GM12878 (cell line): Measurements from ENCODE around the gene SLC38A2. TPM values are rescaled to one million over a fixed set of nuclear protein-coding genes. Genes with fewer than 3 reads are reported as not detected.

Experiments
- BCL3 ChIP-seq: IDR thresholded peaks from 2 replicates; pipeline ENCODE4 v1.6.1; 2011; ENCODE audit warnings: borderline replicate concordance, low read depth, mild to moderate bottlenecking, moderate library complexity, low read length; ENCODE audit not compliant: insufficient read depth, poor library complexity, severe bottlenecking
- BRCA1 ChIP-seq: IDR thresholded peaks from 2 replicates; pipeline ENCODE4 v1.6.1; 2011; ENCODE audit warnings: low read depth, low read length, improper control_type of control experiment
- CBX5 ChIP-seq: sonication (generic); IDR thresholded peaks from 2 replicates; pipeline ENCODE4 v1.6.1; 2016; ENCODE audit warnings: low read depth, moderate library complexity, mild to moderate bottlenecking, inconsistent platforms
- CTCF ChIP-seq, 3 experiments: IDR thresholded peaks in 2 of 3; conservative IDR thresholded peaks in 1 of 3; 2 replicates each; pipeline ENCODE4 v1.5.1; 2011; ENCODE audit warnings: low read depth in 3 of 3, low read length in 3 of 3, mild to moderate bottlenecking in 3 of 3, control low read depth in 2 of 3, moderate library complexity in 2 of 3, inconsistent platforms in 1 of 3, mixed read lengths in 1 of 3; ENCODE audit not compliant: control insufficient read depth in 2 of 3, insufficient read depth in 1 of 3; ENCODE audit errors: extremely low read depth in 1 of 3
- CUX1 ChIP-seq: IDR thresholded peaks from 2 replicates; pipeline ENCODE4 v1.6.1; 2012; ENCODE audit warnings: improper control_type of control experiment, low read depth, low read length; ENCODE audit not compliant: insufficient replicate concordance
- EED ChIP-seq: sonication (generic); IDR thresholded peaks from 2 replicates; pipeline ENCODE4 v1.6.1; 2016; ENCODE audit warnings: antibody characterized with exemption, low read depth
- KDM1A ChIP-seq: fragments of 200-600 bp; sonication (generic); IDR thresholded peaks from 2 replicates; pipeline ENCODE4 v1.6.1; 2016; ENCODE audit warnings: borderline replicate concordance
- NR2C2 ChIP-seq: IDR thresholded peaks from 2 replicates; pipeline ENCODE4 v1.6.1; 2011; ENCODE audit warnings: borderline replicate concordance, low read depth; ENCODE audit not compliant: control insufficient read depth, insufficient read length
- PAX8 ChIP-seq: fragments of 450-650 bp; IDR thresholded peaks from 2 replicates; pipeline ENCODE4 v1.6.1; 2017; ENCODE audit warnings: mild to moderate bottlenecking, moderate library complexity
- RUNX3 ChIP-seq: IDR thresholded peaks from 2 replicates; pipeline ENCODE4 v1.6.1; 2012; ENCODE audit warnings: low read length, inconsistent platforms
- polyA plus RNA-seq, 11 experiments: library from polyadenylated mRNA; depleted of rRNA in 4 of 11; unstranded in 6 of 11; stranded (reverse) in 5 of 11; fragments of >200 nt; fragmentation: Nextera tagmentation in 4 of 11; fragmentation: Illumina TruSeq in 1 of 11; extraction: Ambion mirVana in 4 of 11; extraction: Trizol in 1 of 11; gene quantifications; 1 replicate in 1 of 11; 2 replicates in 10 of 11; pipeline versions ENCODE4 v1.2.1 to v1.2.3, GENCODE V29; 2011 to 2016; ENCODE audit warnings: inconsistent platforms in 2 of 11, missing spikeins in 2 of 11, low read depth in 1 of 11
- total RNA-seq, 4 experiments: library from RNA; depleted of rRNA in 3 of 4; stranded (reverse); fragments of >200 nt in 3 of 4; fragmentation: Illumina TruSeq in 1 of 4; extraction: Trizol in 1 of 4; gene quantifications; 2 replicates each; pipeline versions ENCODE4 v1.2.1 to v1.2.3, GENCODE V29; 2013 to 2021
- TF ChIP-seq, protein P1 (sequence below): fragments of 450-650 bp; IDR thresholded peaks from 2 replicates; pipeline ENCODE4 v1.6.1; 2017; ENCODE audit warnings: mild to moderate bottlenecking, low read depth, inconsistent platforms; ENCODE audit not compliant: poor library complexity, severe bottlenecking
- TF ChIP-seq, protein P2 (sequence below): fragments of 450-650 bp; IDR thresholded peaks from 2 replicates; pipeline ENCODE4 v1.6.1; 2016; ENCODE audit warnings: mild to moderate bottlenecking, moderate library complexity, borderline replicate concordance

SLC38A2 gene
- total and polyA plus RNA-seq, 10 of the 15 experiments (the other 5 are each of a cell fraction or from before 2014, with no cell fraction given): 36.2 to 118 (median 79.8) TPM

DNA sequence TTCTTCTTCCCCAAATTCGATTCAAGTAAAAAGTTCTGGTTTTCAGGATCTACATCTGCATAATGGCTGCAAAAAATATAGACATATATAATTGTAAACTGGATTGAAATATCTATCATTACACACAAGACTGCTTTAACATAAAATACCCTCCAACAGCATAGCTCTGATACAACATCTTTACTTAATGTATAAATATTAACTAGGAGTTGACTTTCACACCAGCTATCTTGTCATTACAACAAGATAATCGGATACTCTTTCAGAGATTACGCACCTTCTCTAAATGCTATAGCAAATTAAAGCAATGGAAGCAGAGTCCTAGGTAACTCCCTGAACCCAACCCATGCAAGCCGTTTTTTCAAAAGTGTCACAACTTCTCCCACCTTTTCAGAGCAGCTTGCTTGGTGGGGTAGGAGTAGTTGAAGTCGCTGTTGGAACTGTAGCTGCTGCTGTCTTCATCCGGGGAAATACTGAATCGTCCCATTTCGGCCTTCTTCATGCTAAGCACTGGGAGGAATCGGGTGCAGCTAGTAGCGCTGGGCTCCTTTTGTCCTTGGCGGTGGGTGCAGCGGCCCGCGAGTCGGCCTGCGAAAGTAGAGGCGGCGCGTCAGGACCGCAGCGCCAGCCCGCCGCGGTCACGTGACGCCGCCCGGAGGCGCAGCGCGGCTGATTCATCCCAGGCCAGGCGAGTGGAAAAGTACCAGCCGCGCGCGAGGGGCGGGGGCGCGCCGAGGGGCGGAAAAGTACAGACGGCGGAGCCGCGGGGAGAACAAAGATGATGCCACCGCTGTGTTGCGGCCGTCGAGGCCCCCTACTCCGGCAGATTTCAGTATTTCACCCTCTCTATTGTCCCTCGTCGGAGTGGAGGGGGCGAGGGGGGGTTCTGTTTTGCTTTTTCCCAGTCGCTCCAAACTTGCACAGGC, 1.5 kb downstream of the SLC38A2 start (continued):
- TF ChIP-seq CTCF (IDR thresholded peaks at IDR 0.05 in 2 of 3, conservative IDR thresholded peaks at IDR 0.05 in 1 of 3; ENCODE audit: control insufficient read depth in 2 of 3, extremely low read depth in 1 of 3, insufficient read depth in 1 of 3, low read depth in 3 of 3, low read length in 3 of 3) (no peak), CUX1 (no peak), EED (peak; percentile 18; the same call in 1 of the 2 replicates), KDM1A (no peak), NR2C2 (no peak), CBX5 (0 out of 2 replicates have a peak, but pooled peaks have one; percentile 47), RUNX3 (peak; percentile 71; the same call in 1 of the 2 replicates), BCL3 (no peak), BRCA1 (no peak), PAX8 (no peak)
- TF ChIP-seq, protein P1, sequence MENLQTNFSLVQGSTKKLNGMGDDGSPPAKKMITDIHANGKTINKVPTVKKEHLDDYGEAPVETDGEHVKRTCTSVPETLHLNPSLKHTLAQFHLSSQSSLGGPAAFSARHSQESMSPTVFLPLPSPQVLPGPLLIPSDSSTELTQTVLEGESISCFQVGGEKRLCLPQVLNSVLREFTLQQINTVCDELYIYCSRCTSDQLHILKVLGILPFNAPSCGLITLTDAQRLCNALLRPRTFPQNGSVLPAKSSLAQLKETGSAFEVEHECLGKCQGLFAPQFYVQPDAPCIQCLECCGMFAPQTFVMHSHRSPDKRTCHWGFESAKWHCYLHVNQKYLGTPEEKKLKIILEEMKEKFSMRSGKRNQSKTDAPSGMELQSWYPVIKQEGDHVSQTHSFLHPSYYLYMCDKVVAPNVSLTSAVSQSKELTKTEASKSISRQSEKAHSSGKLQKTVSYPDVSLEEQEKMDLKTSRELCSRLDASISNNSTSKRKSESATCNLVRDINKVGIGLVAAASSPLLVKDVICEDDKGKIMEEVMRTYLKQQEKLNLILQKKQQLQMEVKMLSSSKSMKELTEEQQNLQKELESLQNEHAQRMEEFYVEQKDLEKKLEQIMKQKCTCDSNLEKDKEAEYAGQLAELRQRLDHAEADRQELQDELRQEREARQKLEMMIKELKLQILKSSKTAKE: no peak
- TF ChIP-seq, protein P2, sequence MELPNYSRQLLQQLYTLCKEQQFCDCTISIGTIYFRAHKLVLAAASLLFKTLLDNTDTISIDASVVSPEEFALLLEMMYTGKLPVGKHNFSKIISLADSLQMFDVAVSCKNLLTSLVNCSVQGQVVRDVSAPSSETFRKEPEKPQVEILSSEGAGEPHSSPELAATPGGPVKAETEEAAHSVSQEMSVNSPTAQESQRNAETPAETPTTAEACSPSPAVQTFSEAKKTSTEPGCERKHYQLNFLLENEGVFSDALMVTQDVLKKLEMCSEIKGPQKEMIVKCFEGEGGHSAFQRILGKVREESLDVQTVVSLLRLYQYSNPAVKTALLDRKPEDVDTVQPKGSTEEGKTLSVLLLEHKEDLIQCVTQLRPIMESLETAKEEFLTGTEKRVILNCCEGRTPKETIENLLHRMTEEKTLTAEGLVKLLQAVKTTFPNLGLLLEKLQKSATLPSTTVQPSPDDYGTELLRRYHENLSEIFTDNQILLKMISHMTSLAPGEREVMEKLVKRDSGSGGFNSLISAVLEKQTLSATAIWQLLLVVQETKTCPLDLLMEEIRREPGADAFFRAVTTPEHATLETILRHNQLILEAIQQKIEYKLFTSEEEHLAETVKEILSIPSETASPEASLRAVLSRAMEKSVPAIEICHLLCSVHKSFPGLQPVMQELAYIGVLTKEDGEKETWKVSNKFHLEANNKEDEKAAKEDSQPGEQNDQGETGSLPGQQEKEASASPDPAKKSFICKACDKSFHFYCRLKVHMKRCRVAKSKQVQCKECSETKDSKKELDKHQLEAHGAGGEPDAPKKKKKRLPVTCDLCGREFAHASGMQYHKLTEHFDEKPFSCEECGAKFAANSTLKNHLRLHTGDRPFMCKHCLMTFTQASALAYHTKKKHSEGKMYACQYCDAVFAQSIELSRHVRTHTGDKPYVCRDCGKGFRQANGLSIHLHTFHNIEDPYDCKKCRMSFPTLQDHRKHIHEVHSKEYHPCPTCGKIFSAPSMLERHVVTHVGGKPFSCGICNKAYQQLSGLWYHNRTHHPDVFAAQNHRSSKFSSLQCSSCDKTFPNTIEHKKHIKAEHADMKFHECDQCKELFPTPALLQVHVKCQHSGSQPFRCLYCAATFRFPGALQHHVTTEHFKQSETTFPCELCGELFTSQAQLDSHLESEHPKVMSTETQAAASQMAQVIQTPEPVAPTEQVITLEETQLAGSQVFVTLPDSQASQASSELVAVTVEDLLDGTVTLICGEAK: no peak
